Fibroblast of villous mesenchyme (primary cell): ENCODE results near the gene VANGL2. TPM values are rescaled to one million over a fixed set of nuclear protein-coding genes. Genes with fewer than 3 reads are reported as not detected.

Experiments
- DNase-seq: peaks from one replicate; pipeline ENCODE4 v3.0.0-alpha.2; 2010; ENCODE audit warnings: low read depth
- H3K4me3 ChIP-seq: 2 replicates; pipeline ENCODE4 v1.5.1; 2011; ENCODE audit warnings: low read depth, mild to moderate bottlenecking, low read length
- CTCF ChIP-seq: IDR thresholded peaks from 2 replicates; pipeline ENCODE4 v1.5.1; 2012; ENCODE audit warnings: low read depth, mild to moderate bottlenecking, low read length; ENCODE audit not compliant: insufficient read depth
- total RNA-seq: library from RNA; depleted of rRNA; stranded (reverse); fragments of >200 nt; gene quantifications from 2 replicates; pipeline ENCODE4 v1.2.3, GENCODE V29; 2012

The VANGL2 gene
- total RNA-seq, 1 donor = not detected

- H3K4me3 ChIP-seq = no peak overlapping the region
- no peak for DNase-seq
- no peak for TF ChIP-seq CTCF
Observed at GRCh38 chr1:160418483-160418882, 18.1 kb downstream of the VANGL2 start.

- no peak overlapping the region for H3K4me3 ChIP-seq
- TF ChIP-seq CTCF = no peak
- no peak for DNase-seq
Observed at GRCh38 chr1:160419150-160419837, 18.9 kb downstream of the VANGL2 start.

- DNase-seq = no peak
- H3K4me3 ChIP-seq = no peak overlapping the region
- no peak for TF ChIP-seq CTCF
Observed at GRCh38 chr1:160419838-160420169, 19.4 kb downstream of the VANGL2 start.

- no peak for DNase-seq
- H3K4me3 ChIP-seq = no peak overlapping the region
- TF ChIP-seq CTCF = no peak
Observed at GRCh38 chr1:160420881-160421842, 20.8 kb downstream of the VANGL2 start.

- TF ChIP-seq CTCF = no peak
- no peak for DNase-seq
- H3K4me3 ChIP-seq = no peak overlapping the region
Observed at GRCh38 chr1:160421881-160422280, 21.5 kb downstream of the VANGL2 start.

GRCh38 chr1:160423966-160424365 is 23.6 kb downstream of the VANGL2 start:
- no peak for TF ChIP-seq CTCF
- no peak overlapping the region for H3K4me3 ChIP-seq
- no peak for DNase-seq

GRCh38 chr1:160425847-160426246 is 25.5 kb downstream of the VANGL2 start:
- TF ChIP-seq CTCF = no peak
- no peak overlapping the region for H3K4me3 ChIP-seq
- no peak for DNase-seq
